Right lobe of liver (tissue), 4 donors: ENCODE data around the gene PIP5K1B.

Source experiments
- POLR2A ChIP-seq: fragments of 450-650 bp; IDR thresholded peaks from one replicate; pipeline ENCODE4 v1.6.1; 2017; ENCODE audit warnings: antibody characterized with exemption, mild to moderate bottlenecking
- TF ChIP-seq, protein P1 (sequence below), 4 donors: fragments of 200-600 bp in 3 of 4; fragments of 450-650 bp in 1 of 4; IDR thresholded peaks; one replicate each; pipeline versions ENCODE4 v1.5.1 to v1.8.0; 2016 to 2022; ENCODE audit warnings: antibody characterized with exemption in 4 of 4, mild to moderate bottlenecking in 2 of 4
- donor health status: DM: no; HTN: no; CAD: no.
- donor health status: DM: no; HTN: no; CAD: no.
- donor health status: DM: no; HTN: yes; CAD: no.

DNA sequence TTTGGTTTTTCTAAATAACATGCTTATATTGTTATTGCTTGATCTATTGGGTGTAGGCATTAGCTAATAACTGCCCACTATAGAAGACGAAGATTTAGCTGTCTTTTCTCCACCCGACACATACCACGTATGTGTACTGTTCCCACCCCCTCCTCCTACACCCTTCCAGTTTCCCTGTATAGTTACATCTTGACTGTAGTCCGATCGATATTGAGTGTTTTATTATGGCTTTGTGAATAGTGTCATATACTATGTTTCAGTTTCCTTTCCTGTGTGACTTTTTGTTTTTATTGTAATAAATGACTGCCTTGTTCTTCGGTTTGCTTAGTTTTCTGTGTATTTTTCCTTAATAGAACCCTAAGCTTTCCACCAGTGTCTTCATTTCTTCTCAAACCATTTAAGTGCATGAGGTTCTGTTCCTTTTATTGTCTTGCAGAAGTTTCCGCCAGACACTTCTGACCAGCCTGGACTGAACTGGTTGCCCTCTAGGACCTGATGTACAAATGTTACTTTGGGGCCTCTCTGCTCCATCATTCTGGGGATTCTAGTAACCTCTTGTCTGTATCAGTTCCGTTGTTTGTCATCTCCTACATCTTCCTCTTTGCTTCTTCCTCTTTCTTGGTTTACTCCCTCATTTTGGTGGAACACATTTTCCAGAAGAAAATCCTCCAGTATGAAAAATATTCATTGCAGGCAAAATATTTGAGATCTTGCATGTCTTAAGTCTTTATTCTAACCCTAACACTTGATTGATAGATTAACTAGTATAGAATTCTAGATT lies 247.0 kb downstream of the PIP5K1B start:
- TF ChIP-seq, protein P1, sequence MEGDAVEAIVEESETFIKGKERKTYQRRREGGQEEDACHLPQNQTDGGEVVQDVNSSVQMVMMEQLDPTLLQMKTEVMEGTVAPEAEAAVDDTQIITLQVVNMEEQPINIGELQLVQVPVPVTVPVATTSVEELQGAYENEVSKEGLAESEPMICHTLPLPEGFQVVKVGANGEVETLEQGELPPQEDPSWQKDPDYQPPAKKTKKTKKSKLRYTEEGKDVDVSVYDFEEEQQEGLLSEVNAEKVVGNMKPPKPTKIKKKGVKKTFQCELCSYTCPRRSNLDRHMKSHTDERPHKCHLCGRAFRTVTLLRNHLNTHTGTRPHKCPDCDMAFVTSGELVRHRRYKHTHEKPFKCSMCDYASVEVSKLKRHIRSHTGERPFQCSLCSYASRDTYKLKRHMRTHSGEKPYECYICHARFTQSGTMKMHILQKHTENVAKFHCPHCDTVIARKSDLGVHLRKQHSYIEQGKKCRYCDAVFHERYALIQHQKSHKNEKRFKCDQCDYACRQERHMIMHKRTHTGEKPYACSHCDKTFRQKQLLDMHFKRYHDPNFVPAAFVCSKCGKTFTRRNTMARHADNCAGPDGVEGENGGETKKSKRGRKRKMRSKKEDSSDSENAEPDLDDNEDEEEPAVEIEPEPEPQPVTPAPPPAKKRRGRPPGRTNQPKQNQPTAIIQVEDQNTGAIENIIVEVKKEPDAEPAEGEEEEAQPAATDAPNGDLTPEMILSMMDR (IDR thresholded peaks at IDR 0.05), result no peak
- TF ChIP-seq POLR2A, result no peak
